G401 (cell line): Measurements from ENCODE around the gene EPHB3. TPM values are rescaled to one million over a fixed set of nuclear protein-coding genes. Genes with fewer than 3 reads are reported as not detected.

Experiments used
- DNase-seq: peaks from one replicate; pipeline ENCODE4 v3.0.0-alpha.2; 2015; ENCODE audit warnings: low spot score
- in situ Hi-C: cut with HindIII; loops from 2 replicates; pipeline ENCODE4 v1.10.0; 2016; ENCODE audit warnings: low sequenced_read_pairs, mixed read lengths
- total RNA-seq: library from RNA; depleted of rRNA; stranded (reverse); fragments of >200 nt; shearing (Covaris generic); gene quantifications from 2 replicates; pipeline ENCODE4 v1.2.3, GENCODE V29; 2014

Gene EPHB3
- total RNA-seq, 1 experiment from 2014 or later: 2.8 TPM

- in situ Hi-C loops: no loop called here
- DNase-seq: no peak
Measured at GRCh38 chr3:184561913-184562877, 610 bp downstream of the EPHB3 start.

GRCh38 chr3:184562878-184563560 is 1.4 kb downstream of the EPHB3 start:
- in situ Hi-C loops: no loop called here

GRCh38 chr3:184563561-184563925 is 2.0 kb downstream of the EPHB3 start:
- peak; percentile 47 for DNase-seq
- in situ Hi-C loops: no loop called here

More at GRCh38 chr3:184562878-184563560, 1.4 kb downstream of the EPHB3 start:
- peak; percentile 86 for DNase-seq

GRCh38 chr3:184563941-184564684 is 2.5 kb downstream of the EPHB3 start:
- peak; percentile 30 for DNase-seq
- in situ Hi-C loops: no loop called here

- DNase-seq: peak; percentile 13
- in situ Hi-C loops: no loop called here
Measured at GRCh38 chr3:184564685-184565385, 3.2 kb downstream of the EPHB3 start.

GRCh38 chr3:184565421-184566211 is 4.0 kb downstream of the EPHB3 start:
- DNase-seq: no peak
- in situ Hi-C loops: no loop called here

GRCh38 chr3:184566441-184567414 is 5.1 kb downstream of the EPHB3 start:
- DNase-seq: no peak
- in situ Hi-C loops: no loop called here

- in situ Hi-C loops: no loop called here
- DNase-seq: no peak
Measured at GRCh38 chr3:184567946-184568559, 6.5 kb downstream of the EPHB3 start.

GRCh38 chr3:184568560-184568923 is 7.0 kb downstream of the EPHB3 start:
- no peak for DNase-seq
- in situ Hi-C loops: no loop called here

GRCh38 chr3:184568924-184569829 is 7.6 kb downstream of the EPHB3 start:
- DNase-seq: peak; percentile 73
- in situ Hi-C loops: no loop called here

- no peak for DNase-seq
- in situ Hi-C loops: no loop called here
Measured at GRCh38 chr3:184570035-184570434, 8.4 kb downstream of the EPHB3 start.

- DNase-seq: no peak
- in situ Hi-C loops: no loop called here
Measured at GRCh38 chr3:184570489-184570888, 8.9 kb downstream of the EPHB3 start.

- in situ Hi-C loops: no loop called here
- no peak for DNase-seq
Measured at GRCh38 chr3:184571750-184572377, 10.3 kb downstream of the EPHB3 start.

- in situ Hi-C loops: no loop called here
Measured at GRCh38 chr3:184572633-184573270, 11.2 kb downstream of the EPHB3 start.

More at GRCh38 chr3:184572633-184573270, 11.2 kb downstream of the EPHB3 start:
- DNase-seq: no peak
